Right lobe of liver (tissue), 4 donors: ENCODE measurements around the gene USF3.

Experiments used
- POLR2A ChIP-seq: fragments of 450-650 bp; IDR thresholded peaks from one replicate; pipeline ENCODE4 v1.6.1; 2017; ENCODE audit warnings: antibody characterized with exemption, mild to moderate bottlenecking
- TF ChIP-seq, protein P1 (sequence below), 4 donors: fragments of 200-600 bp in 3 of 4; fragments of 450-650 bp in 1 of 4; IDR thresholded peaks; one replicate each; pipeline versions ENCODE4 v1.5.1 to v1.8.0; 2016 to 2022; ENCODE audit warnings: antibody characterized with exemption in 4 of 4, mild to moderate bottlenecking in 2 of 4
- donor health status: DM: no; HTN: no; CAD: no.
- donor health status: DM: no; HTN: no; CAD: no.
- donor health status: DM: no; HTN: yes; CAD: no.

- TF ChIP-seq, protein P1, sequence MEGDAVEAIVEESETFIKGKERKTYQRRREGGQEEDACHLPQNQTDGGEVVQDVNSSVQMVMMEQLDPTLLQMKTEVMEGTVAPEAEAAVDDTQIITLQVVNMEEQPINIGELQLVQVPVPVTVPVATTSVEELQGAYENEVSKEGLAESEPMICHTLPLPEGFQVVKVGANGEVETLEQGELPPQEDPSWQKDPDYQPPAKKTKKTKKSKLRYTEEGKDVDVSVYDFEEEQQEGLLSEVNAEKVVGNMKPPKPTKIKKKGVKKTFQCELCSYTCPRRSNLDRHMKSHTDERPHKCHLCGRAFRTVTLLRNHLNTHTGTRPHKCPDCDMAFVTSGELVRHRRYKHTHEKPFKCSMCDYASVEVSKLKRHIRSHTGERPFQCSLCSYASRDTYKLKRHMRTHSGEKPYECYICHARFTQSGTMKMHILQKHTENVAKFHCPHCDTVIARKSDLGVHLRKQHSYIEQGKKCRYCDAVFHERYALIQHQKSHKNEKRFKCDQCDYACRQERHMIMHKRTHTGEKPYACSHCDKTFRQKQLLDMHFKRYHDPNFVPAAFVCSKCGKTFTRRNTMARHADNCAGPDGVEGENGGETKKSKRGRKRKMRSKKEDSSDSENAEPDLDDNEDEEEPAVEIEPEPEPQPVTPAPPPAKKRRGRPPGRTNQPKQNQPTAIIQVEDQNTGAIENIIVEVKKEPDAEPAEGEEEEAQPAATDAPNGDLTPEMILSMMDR (IDR thresholded peaks at IDR 0.05): no peak
- no peak for TF ChIP-seq POLR2A
Observed at GRCh38 chr3:113684271-113684819, 12.1 kb downstream of the USF3 start.
